ENCODE data around the gene EGLN1. TPM values are rescaled to one million over a fixed set of nuclear protein-coding genes. Genes with fewer than 3 reads are reported as not detected.

The EGLN1 gene
- total RNA-seq, 2 donors from 2014 or later = 13.5 to 17.2 TPM

GRCh38 chr1:231418741-231419107 lies 3.4 kb downstream of the EGLN1 start:
- Mint-ChIP-seq H3K36me3 (ENCODE audit: low read depth) (peaks cover 9% of the 10 kb centered on the region), H3K4me3 (peak overlapping the region; percentile 100), H3K4me1 (peaks cover 52% of the 10 kb centered on the region), H3K27me3 (no peaks in the 10 kb centered on the region), H3K27ac (peak overlapping the region; percentile 84)
- no peak for ATAC-seq
- H3K9me3 ChIP-seq (ENCODE audit: control insufficient read depth, low read length, poor library complexity, severe bottlenecking) = no peaks in the 10 kb centered on the region
- DNase-seq = no peak

- ATAC-seq (no peak), DNase-seq (no peak)
- Mint-ChIP-seq H3K36me3 (ENCODE audit: low read depth) (peaks cover 12% of the 10 kb centered on the region), H3K27ac (peak overlapping the region; percentile 84), H3K4me1 (peaks cover 57% of the 10 kb centered on the region), H3K4me3 (peak overlapping the region; percentile 64), H3K27me3 (no peaks in the 10 kb centered on the region)
- no peaks in the 10 kb centered on the region for H3K9me3 ChIP-seq (ENCODE audit: control insufficient read depth, low read length, poor library complexity, severe bottlenecking)
These were observed 3.9 kb downstream of the EGLN1 start for GRCh38 chr1:231418101-231418740.

- no peak for DNase-seq
- Mint-ChIP-seq H3K4me3 (peak overlapping the region; percentile 77), H3K4me1 (peaks cover 58% of the 10 kb centered on the region), H3K27ac (no peak overlapping the region), H3K27me3 (no peaks in the 10 kb centered on the region), H3K36me3 (ENCODE audit: low read depth) (peaks cover 12% of the 10 kb centered on the region)
- no peaks in the 10 kb centered on the region for H3K9me3 ChIP-seq (ENCODE audit: control insufficient read depth, low read length, poor library complexity, severe bottlenecking)
- ATAC-seq = no peak
These were observed 4.6 kb downstream of the EGLN1 start for GRCh38 chr1:231417513-231417912.

GRCh38 chr1:231416901-231417300 lies 5.2 kb downstream of the EGLN1 start:
- no peak for DNase-seq
- H3K4me1 Mint-ChIP-seq = peaks cover 62% of the 10 kb centered on the region
- peaks cover 12% of the 10 kb centered on the region for H3K36me3 Mint-ChIP-seq (ENCODE audit: low read depth)
- H3K27me3 Mint-ChIP-seq = no peaks in the 10 kb centered on the region
- no peaks in the 10 kb centered on the region for H3K9me3 ChIP-seq (ENCODE audit: control insufficient read depth, low read length, poor library complexity, severe bottlenecking)
- no peak for ATAC-seq
- H3K27ac Mint-ChIP-seq = no peak overlapping the region
- H3K4me3 Mint-ChIP-seq = peak overlapping the region; percentile 77

GRCh38 chr1:231415018-231415583 lies 7.0 kb downstream of the EGLN1 start:
- Mint-ChIP-seq H3K36me3 (ENCODE audit: low read depth) (peaks cover 12% of the 10 kb centered on the region), H3K4me3 (no peak overlapping the region), H3K27me3 (no peaks in the 10 kb centered on the region), H3K27ac (no peak overlapping the region), H3K4me1 (peaks cover 59% of the 10 kb centered on the region)
- ATAC-seq (no peak), DNase-seq (no peak)
- no peaks in the 10 kb centered on the region for H3K9me3 ChIP-seq (ENCODE audit: control insufficient read depth, low read length, poor library complexity, severe bottlenecking)

GRCh38 chr1:231414260-231415016 lies 7.6 kb downstream of the EGLN1 start:
- Mint-ChIP-seq H3K27me3 (no peaks in the 10 kb centered on the region), H3K4me1 (peaks cover 52% of the 10 kb centered on the region), H3K27ac (peak overlapping the region; percentile 21), H3K4me3 (peak overlapping the region; percentile 79), H3K36me3 (ENCODE audit: low read depth) (peaks cover 9% of the 10 kb centered on the region)
- DNase-seq (no peak), ATAC-seq (no peak)
- H3K9me3 ChIP-seq (ENCODE audit: control insufficient read depth, low read length, poor library complexity, severe bottlenecking) = no peaks in the 10 kb centered on the region

GRCh38 chr1:231413749-231414082 lies 8.4 kb downstream of the EGLN1 start:
- Mint-ChIP-seq H3K27ac (peak overlapping the region; percentile 21), H3K4me3 (no peak overlapping the region), H3K4me1 (peaks cover 47% of the 10 kb centered on the region), H3K36me3 (ENCODE audit: low read depth) (peaks cover 9% of the 10 kb centered on the region), H3K27me3 (no peaks in the 10 kb centered on the region)
- no peak for ATAC-seq
- H3K9me3 ChIP-seq (ENCODE audit: control insufficient read depth, low read length, poor library complexity, severe bottlenecking) = no peaks in the 10 kb centered on the region
- no peak for DNase-seq

- H3K9me3 ChIP-seq (ENCODE audit: control insufficient read depth, low read length, poor library complexity, severe bottlenecking) = no peaks in the 10 kb centered on the region
- DNase-seq (no peak), ATAC-seq (no peak)
- H3K27ac Mint-ChIP-seq = peak overlapping the region; percentile 65
- H3K36me3 Mint-ChIP-seq (ENCODE audit: low read depth) = peaks cover 9% of the 10 kb centered on the region
- H3K27me3 Mint-ChIP-seq = no peaks in the 10 kb centered on the region
- H3K4me3 Mint-ChIP-seq = no peak overlapping the region
- H3K4me1 Mint-ChIP-seq = peaks cover 34% of the 10 kb centered on the region
These were observed 11.0 kb downstream of the EGLN1 start for GRCh38 chr1:231411036-231411531.

GRCh38 chr1:231410036-231410612 lies 12.0 kb downstream of the EGLN1 start:
- H3K9me3 ChIP-seq (ENCODE audit: control insufficient read depth, low read length, poor library complexity, severe bottlenecking) = no peaks in the 10 kb centered on the region
- Mint-ChIP-seq H3K4me1 (peaks cover 36% of the 10 kb centered on the region), H3K4me3 (no peak overlapping the region), H3K27me3 (no peaks in the 10 kb centered on the region), H3K36me3 (ENCODE audit: low read depth) (peaks cover 9% of the 10 kb centered on the region), H3K27ac (no peak overlapping the region)
- no peak for DNase-seq
- no peak for ATAC-seq

- no peaks in the 10 kb centered on the region for H3K9me3 ChIP-seq (ENCODE audit: control insufficient read depth, low read length, poor library complexity, severe bottlenecking)
- Mint-ChIP-seq H3K36me3 (ENCODE audit: low read depth) (peaks cover 3% of the 10 kb centered on the region), H3K4me1 (peaks cover 25% of the 10 kb centered on the region), H3K27ac (no peak overlapping the region), H3K4me3 (no peak overlapping the region), H3K27me3 (no peaks in the 10 kb centered on the region)
- DNase-seq (no peak), ATAC-seq (no peak)
These were observed 13.5 kb downstream of the EGLN1 start for GRCh38 chr1:231408528-231409094.

- Mint-ChIP-seq H3K27me3 (no peaks in the 10 kb centered on the region), H3K36me3 (ENCODE audit: low read depth) (no peaks in the 10 kb centered on the region), H3K4me3 (no peak overlapping the region), H3K27ac (no peak overlapping the region), H3K4me1 (peaks cover 18% of the 10 kb centered on the region)
- DNase-seq = no peak
- no peak for ATAC-seq
- H3K9me3 ChIP-seq (ENCODE audit: control insufficient read depth, low read length, poor library complexity, severe bottlenecking) = no peaks in the 10 kb centered on the region
These were observed 14.3 kb downstream of the EGLN1 start for GRCh38 chr1:231407547-231408396.

GRCh38 chr1:231407049-231407448 lies 15.0 kb downstream of the EGLN1 start:
- Mint-ChIP-seq H3K4me1 (peaks cover 12% of the 10 kb centered on the region), H3K27me3 (no peaks in the 10 kb centered on the region), H3K4me3 (no peak overlapping the region), H3K36me3 (ENCODE audit: low read depth) (no peaks in the 10 kb centered on the region), H3K27ac (no peak overlapping the region)
- H3K9me3 ChIP-seq (ENCODE audit: control insufficient read depth, low read length, poor library complexity, severe bottlenecking) = no peaks in the 10 kb centered on the region
- DNase-seq (no peak), ATAC-seq (no peak)
